ENCODE results near the gene CDH4.

GRCh38 chr20:61297986-61298385 is 45.9 kb downstream of the CDH4 start:
- TF ChIP-seq SIN3A (IDR thresholded peaks at IDR 0.05; ENCODE audit: borderline replicate concordance, insufficient read depth, low read length), result 0 out of 2 replicates have a peak, but pooled peaks have one; percentile 50
- no peak for TF ChIP-seq TAF1 (IDR thresholded peaks at IDR 0.05; ENCODE audit: borderline replicate concordance, insufficient read depth, low read length)
- no peak for TF ChIP-seq REST (IDR thresholded peaks at IDR 0.05; ENCODE audit: insufficient read depth in 1 of 2, low read depth in 2 of 2, low read length in 2 of 2)
- peak; percentile 43 for TF ChIP-seq POLR2AphosphoS5 (IDR thresholded peaks at IDR 0.05; ENCODE audit: low read depth, low read length)

All from PFSK-1 (cell line).